Osteoblast (primary cell): Measurements from ENCODE around the gene RHOA. TPM values are rescaled to one million over a fixed set of nuclear protein-coding genes. Genes with fewer than 3 reads are reported as not detected.
A peak's percentile ranks its signal among the peaks of the same experiment; 100 is the strongest.

Experiments used
- DNase-seq: peaks from one replicate; pipeline ENCODE4 v3.0.0; 2011; ENCODE audit warnings: low spot score, mixed read lengths; ENCODE audit not compliant: insufficient read length; ENCODE audit errors: missing footprints
- H2AFZ ChIP-seq: 2 replicates; pipeline ENCODE4 v1.6.0; 2011; ENCODE audit warnings: mild to moderate bottlenecking, low read length
- H3K27ac ChIP-seq: 2 replicates; pipeline ENCODE4 v1.5.1; 2011; ENCODE audit warnings: mild to moderate bottlenecking, low read depth, low read length, moderate library complexity
- H3K27me3 ChIP-seq: 2 replicates; pipeline ENCODE4 v1.6.0; 2012; ENCODE audit warnings: mild to moderate bottlenecking, control low read depth, inconsistent platforms, low read length, moderate library complexity; ENCODE audit not compliant: insufficient read depth
- H3K36me3 ChIP-seq: 2 replicates; pipeline ENCODE4 v1.5.1; 2011; ENCODE audit warnings: mild to moderate bottlenecking, low read length, control low read depth, moderate library complexity; ENCODE audit not compliant: insufficient read depth
- H3K4me1 ChIP-seq: 2 replicates; pipeline ENCODE4 v1.5.1; 2011; ENCODE audit warnings: mild to moderate bottlenecking, low read length, control low read depth, moderate library complexity; ENCODE audit not compliant: insufficient read depth
- H3K4me2 ChIP-seq: 2 replicates; pipeline ENCODE4 v1.6.0; 2011; ENCODE audit warnings: mild to moderate bottlenecking, low read length; ENCODE audit not compliant: insufficient read depth
- H3K4me3 ChIP-seq: fragments of 200-600 bp; sonication (generic); 3 replicates; pipeline ENCODE4 v1.5.1; 2012; ENCODE audit warnings: mild to moderate bottlenecking, low read length, inconsistent platforms; ENCODE audit not compliant: insufficient read depth
- H3K79me2 ChIP-seq: 2 replicates; pipeline ENCODE4 v1.6.0; 2012; ENCODE audit warnings: mild to moderate bottlenecking, low read length, control low read depth, inconsistent platforms; ENCODE audit not compliant: insufficient read depth
- H3K9me3 ChIP-seq: 2 replicates; pipeline ENCODE4 v1.5.1; 2011; ENCODE audit warnings: low read depth, low read length, control low read depth
- H4K20me1 ChIP-seq: 2 replicates; pipeline ENCODE4 v1.6.0; 2012; ENCODE audit warnings: mild to moderate bottlenecking, low read length, control low read depth; ENCODE audit not compliant: insufficient read depth
- total RNA-seq: library from RNA; depleted of rRNA; stranded (reverse); fragments of >200 nt; gene quantifications from 2 replicates; pipeline ENCODE4 v1.2.3, GENCODE V29; 2012
- TF ChIP-seq, protein P1 (sequence below): IDR thresholded peaks from 2 replicates; pipeline ENCODE4 v1.5.1; 2011; ENCODE audit warnings: mild to moderate bottlenecking, low read depth, low read length, moderate library complexity; ENCODE audit errors: extremely low read depth

Gene RHOA
- total RNA-seq, 1 donor = 899 TPM

DNA sequence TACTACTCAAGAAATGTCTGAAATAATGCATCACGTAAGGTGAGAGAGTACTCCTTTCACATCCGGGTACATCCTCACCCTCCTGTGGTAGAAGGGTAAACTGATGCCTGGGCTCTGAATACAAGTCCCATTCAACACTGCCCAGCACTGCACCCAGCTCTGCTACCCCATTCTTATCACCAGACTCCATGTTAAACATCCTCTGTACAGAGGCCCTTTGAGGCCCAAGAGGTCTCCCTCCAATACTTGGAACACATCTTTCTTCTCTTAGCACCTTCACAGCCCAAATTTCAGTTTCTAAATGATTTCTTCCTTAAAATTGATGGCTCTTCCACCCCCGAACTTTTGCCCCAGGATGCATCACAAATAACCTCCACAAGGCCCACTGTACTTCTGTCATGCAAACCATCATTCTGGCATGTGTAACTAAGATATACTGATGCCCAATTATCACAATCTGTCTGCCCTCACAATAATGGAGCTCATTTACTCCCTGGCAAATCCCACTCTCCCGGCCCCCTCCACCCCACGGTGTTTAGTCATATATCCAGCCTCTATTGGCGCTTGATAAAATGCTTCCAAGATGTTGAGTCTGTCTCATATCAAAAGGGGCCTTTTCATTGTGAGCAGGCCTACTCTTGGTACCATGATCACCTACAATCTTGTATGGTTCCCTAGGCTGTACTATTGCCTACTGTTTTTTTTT, 41.0 kb downstream of the RHOA start:
- peaks cover 53% of the 10 kb centered on the region for H4K20me1 ChIP-seq

DNA sequence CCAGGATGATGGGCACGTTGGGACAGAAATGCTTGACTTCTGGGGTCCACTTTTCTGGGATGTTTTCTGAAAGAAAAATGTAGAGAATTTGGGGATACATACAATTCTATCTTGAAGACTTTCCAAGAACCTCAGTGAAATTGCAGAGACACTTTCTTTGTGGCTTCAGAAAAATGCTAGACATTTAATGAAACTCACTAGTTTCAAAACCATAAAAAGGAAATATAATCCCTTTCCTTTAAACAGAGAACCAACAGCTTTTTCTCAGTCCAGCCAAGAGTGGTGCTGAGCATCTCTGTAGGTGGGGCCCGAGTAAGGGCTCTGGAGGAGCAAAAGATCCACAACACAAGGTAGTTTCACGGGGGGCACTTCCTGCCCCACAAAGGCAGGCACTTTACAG, 49.2 kb downstream of the RHOA start:
- Histone ChIP-seq H3K4me2 (no peak overlapping the region), H3K9me3 (no peaks in the 10 kb centered on the region), H3K4me1 (peaks cover 46% of the 10 kb centered on the region), H2AFZ (no peak overlapping the region), H3K4me3 (no peak overlapping the region), H4K20me1 (peaks cover 32% of the 10 kb centered on the region), H3K79me2 (peaks cover 72% of the 10 kb centered on the region), H3K27ac (peak overlapping the region; percentile 35), H3K27me3 (no peaks in the 10 kb centered on the region), H3K36me3 (peaks cover 72% of the 10 kb centered on the region)
- peak; percentile 73 for DNase-seq
- TF ChIP-seq, protein P1, sequence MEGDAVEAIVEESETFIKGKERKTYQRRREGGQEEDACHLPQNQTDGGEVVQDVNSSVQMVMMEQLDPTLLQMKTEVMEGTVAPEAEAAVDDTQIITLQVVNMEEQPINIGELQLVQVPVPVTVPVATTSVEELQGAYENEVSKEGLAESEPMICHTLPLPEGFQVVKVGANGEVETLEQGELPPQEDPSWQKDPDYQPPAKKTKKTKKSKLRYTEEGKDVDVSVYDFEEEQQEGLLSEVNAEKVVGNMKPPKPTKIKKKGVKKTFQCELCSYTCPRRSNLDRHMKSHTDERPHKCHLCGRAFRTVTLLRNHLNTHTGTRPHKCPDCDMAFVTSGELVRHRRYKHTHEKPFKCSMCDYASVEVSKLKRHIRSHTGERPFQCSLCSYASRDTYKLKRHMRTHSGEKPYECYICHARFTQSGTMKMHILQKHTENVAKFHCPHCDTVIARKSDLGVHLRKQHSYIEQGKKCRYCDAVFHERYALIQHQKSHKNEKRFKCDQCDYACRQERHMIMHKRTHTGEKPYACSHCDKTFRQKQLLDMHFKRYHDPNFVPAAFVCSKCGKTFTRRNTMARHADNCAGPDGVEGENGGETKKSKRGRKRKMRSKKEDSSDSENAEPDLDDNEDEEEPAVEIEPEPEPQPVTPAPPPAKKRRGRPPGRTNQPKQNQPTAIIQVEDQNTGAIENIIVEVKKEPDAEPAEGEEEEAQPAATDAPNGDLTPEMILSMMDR = no peak

More for the DNA sequence above, 41.0 kb downstream of the RHOA start:
- Histone ChIP-seq H3K4me3 (no peak overlapping the region), H3K4me1 (no peaks in the 10 kb centered on the region), H2AFZ (no peak overlapping the region), H3K9me3 (no peaks in the 10 kb centered on the region), H3K4me2 (no peak overlapping the region), H3K36me3 (peaks cover 77% of the 10 kb centered on the region), H3K27ac (no peak overlapping the region), H3K27me3 (no peaks in the 10 kb centered on the region), H3K79me2 (peaks cover 97% of the 10 kb centered on the region)
- TF ChIP-seq, protein P1 = no peak
- no peak for DNase-seq

DNA sequence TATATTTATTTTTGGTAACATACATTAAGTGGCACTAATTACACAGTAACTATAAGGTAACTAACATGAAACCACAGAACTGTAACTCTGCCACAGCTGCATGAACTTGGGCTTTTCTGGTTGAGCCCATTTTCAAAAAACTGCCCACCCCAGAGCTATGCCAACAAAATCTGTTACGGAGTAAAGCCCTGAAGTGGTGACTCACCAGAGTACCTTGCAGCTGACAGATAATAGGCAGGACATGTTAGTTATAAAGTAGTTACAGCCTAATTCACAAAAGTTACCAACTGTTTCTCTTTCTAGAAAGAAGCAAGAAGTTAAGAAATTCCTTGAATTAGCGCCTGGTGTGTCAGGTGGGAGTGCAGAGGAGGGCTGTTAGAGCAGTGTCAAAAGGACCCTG, 52.2 kb downstream of the RHOA start:
- TF ChIP-seq, protein P1 = no peak
- Histone ChIP-seq H3K9me3 (no peaks in the 10 kb centered on the region), H3K4me1 (peaks cover 55% of the 10 kb centered on the region), H3K79me2 (peaks cover 61% of the 10 kb centered on the region), H3K4me3 (no peak overlapping the region), H3K4me2 (no peak overlapping the region), H3K27me3 (no peaks in the 10 kb centered on the region), H4K20me1 (peaks cover 29% of the 10 kb centered on the region), H3K27ac (peak overlapping the region; percentile 6), H2AFZ (no peak overlapping the region), H3K36me3 (peaks cover 69% of the 10 kb centered on the region)
- no peak for DNase-seq

DNA sequence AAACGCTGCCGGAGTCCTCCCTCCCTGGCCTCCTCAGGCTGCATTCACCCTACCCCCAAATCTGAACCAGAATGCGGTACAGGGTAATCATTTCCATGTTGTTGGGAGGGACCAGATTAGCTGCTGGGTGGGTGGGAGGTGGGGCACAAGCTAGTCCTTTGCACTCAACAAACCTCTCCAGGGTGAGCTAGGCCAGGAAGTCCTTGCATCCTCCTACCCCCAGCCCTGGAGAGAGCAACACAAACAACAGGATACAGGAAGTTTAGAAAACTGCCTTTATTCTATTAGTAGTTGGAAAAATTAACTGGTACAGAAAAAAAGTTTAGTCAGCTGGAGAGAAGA, 52.9 kb downstream of the RHOA start:
- Histone ChIP-seq H3K27ac (peak overlapping the region; percentile 89), H3K4me3 (peak overlapping the region; percentile 79), H2AFZ (no peak overlapping the region), H3K27me3 (no peaks in the 10 kb centered on the region), H3K4me1 (peaks cover 54% of the 10 kb centered on the region), H3K36me3 (peaks cover 64% of the 10 kb centered on the region), H3K9me3 (no peaks in the 10 kb centered on the region), H4K20me1 (peaks cover 26% of the 10 kb centered on the region), H3K79me2 (peaks cover 56% of the 10 kb centered on the region), H3K4me2 (peak overlapping the region; percentile 87)
- TF ChIP-seq, protein P1 = no peak
- DNase-seq = peak; percentile 76
